SK-N-MC (cell line): Measurements from ENCODE around the gene USPL1.

Source experiments
- EZH2 ChIP-seq: fragments of 200-600 bp; sonication (generic); IDR thresholded peaks from one replicate; pipeline ENCODE4 v1.6.1; 2017; ENCODE audit warnings: antibody characterized with exemption
- FOXP2 ChIP-seq: optimal IDR thresholded peaks from 2 replicates; pipeline ENCODE3; 2011; ENCODE audit warnings: mild to moderate bottlenecking, moderate library complexity; ENCODE audit not compliant: insufficient read depth; ENCODE audit errors: extremely low read length, control extremely low read depth
- POLR2AphosphoS5 ChIP-seq: IDR thresholded peaks from 2 replicates; pipeline ENCODE4 v1.6.1; 2012; ENCODE audit warnings: mild to moderate bottlenecking, low read depth, low read length, borderline replicate concordance

DNA sequence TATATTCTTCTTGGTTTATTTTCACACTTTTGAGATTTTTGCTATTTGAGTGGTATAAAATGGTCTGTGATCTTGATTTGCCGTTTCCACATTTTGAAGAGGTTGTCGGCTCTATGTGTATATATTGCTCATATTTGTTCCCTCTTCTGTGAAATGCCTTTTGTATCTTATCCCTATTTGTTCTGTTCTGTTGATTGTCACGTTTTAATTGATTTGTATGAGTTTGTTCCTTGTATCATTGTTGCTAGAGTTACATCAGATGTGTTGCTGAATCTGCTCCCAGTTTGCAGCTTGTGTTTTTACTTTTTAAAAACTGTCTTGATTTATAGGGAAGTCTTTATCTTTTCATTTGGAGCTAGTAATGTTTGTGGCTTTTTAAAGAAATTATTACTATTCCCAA lies 17.1 kb downstream of the USPL1 start:
- TF ChIP-seq EZH2 = no peak
- no peak for TF ChIP-seq POLR2AphosphoS5
- no peak for TF ChIP-seq FOXP2
